ENCODE data around the gene CCS.
"Not testable (repeated sequence)": the region's sequence is repeated elsewhere in the genome, so short reads cannot be mapped to it uniquely, and the experiment has no call there.

- not testable (repeated sequence) for TF ChIP-seq CTCF, POLR2A (IDR thresholded peaks at IDR 0.05)
Measured at GRCh38 chr11:66606608-66607007, 13.6 kb downstream of the CCS start.

Data from right lobe of liver (tissue), 4 donors.